Measurements from ENCODE around the gene MICAL2.

Gene MICAL2

DNA sequence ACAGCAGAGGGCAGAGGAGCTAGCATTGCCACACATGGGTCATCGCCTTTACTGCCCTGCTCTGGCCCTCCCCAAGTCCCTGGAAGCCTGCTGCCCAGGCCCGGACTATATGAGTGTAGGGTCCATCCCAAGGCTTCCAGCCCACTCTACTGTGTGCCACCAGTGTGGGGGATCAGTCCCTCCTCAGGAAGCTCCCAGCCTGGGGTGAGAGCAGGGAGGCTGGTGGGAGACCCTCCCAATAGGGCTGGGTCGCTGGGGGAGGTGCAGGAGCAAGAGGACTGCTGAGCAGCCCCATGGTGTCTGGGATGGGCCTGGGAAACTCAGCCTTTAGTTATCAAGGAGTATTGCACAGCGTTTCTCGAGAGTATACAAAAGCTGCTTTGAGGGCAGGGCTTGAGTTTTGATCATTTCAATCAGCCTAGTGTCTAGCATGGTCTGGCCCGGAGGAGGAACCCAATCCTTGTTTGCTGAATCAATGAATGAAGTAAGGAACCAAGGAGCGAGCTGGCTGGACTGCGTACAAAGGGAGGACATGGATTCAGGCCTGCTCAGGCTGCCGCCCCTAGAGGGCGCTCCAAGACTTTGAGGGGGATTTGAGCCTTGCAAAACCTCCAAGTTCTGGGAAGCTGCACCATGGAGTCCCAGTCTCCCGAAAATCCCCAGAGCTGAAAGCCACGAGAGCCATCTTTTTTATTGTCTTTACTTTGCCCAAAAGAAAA lies 178.0 kb downstream of the MICAL2 start:
- H3K79me2 ChIP-seq (ENCODE audit: control insufficient read depth, insufficient read depth, low read length, poor library complexity), result no peaks in the 10 kb centered on the region
- DNase-seq, result peak; percentile 88 to 97
- no peak overlapping the region for H3K23ac ChIP-seq (ENCODE audit: low read length)
- no peaks in the 10 kb centered on the region for H3K27me3 ChIP-seq (ENCODE audit: insufficient read depth, low read length)
- no CpG with 5 or more reads among the region's 12 CpGs for WGBS (ENCODE audit: extremely low coverage, insufficient coverage, insufficient read length)
- peak overlapping the region; percentile 72 for H3K27ac ChIP-seq (ENCODE audit: low read depth, low read length)
- H3K4ac ChIP-seq (ENCODE audit: low read depth, low read length), result peak overlapping the region; percentile 33
- peak overlapping the region; percentile 78 for H2BK12ac ChIP-seq (ENCODE audit: low read length)
- H3K14ac ChIP-seq (ENCODE audit: low read length), result peak overlapping the region; percentile 38
- peak overlapping the region; percentile 29 for H2AK5ac ChIP-seq (ENCODE audit: low read length)
- no peak overlapping the region for H3K4me2 ChIP-seq (ENCODE audit: low read length)
- H4K91ac ChIP-seq (ENCODE audit: low read depth, low read length), result peak overlapping the region; percentile 82
- H3K4me1 ChIP-seq (ENCODE audit: control insufficient read depth in 1 of 2, insufficient read depth in 2 of 2, low read length in 2 of 2), result peaks cover 21 to 22% of the 10 kb centered on the region in 2 experiments
- H3K9me3 ChIP-seq (ENCODE audit: insufficient read depth, low read depth, low read length), result no peaks in the 10 kb centered on the region
- H3K18ac ChIP-seq (ENCODE audit: low read length), result peak overlapping the region; percentile 47
- peak overlapping the region; percentile 0 for H2BK5ac ChIP-seq (ENCODE audit: low read depth, low read length, poor library complexity)
- H2AFZ ChIP-seq (ENCODE audit: insufficient read depth, low read length, poor library complexity), result no peak overlapping the region
- no peak overlapping the region for H3K9ac ChIP-seq (ENCODE audit: low read length)
- H3K4me3 ChIP-seq (ENCODE audit: low read depth, low read length), result no peak overlapping the region
- H4K12ac ChIP-seq (ENCODE audit: low read depth, low read length), result no peak overlapping the region
- H3K36me3 ChIP-seq (ENCODE audit: control insufficient read depth in 1 of 2, insufficient read depth in 2 of 2, low read length in 2 of 2), result no peaks in the 10 kb centered on the region
- peak overlapping the region; percentile 63 for H4K8ac ChIP-seq (ENCODE audit: low read depth, low read length)
- H3K79me1 ChIP-seq (ENCODE audit: low read length), result peaks cover 22% of the 10 kb centered on the region
- peak overlapping the region; percentile 42 for H2BK120ac ChIP-seq (ENCODE audit: insufficient read depth, low read length, poor library complexity)

- no peaks in the 10 kb centered on the region for H3K79me2 ChIP-seq (ENCODE audit: control insufficient read depth, insufficient read depth, low read length, poor library complexity)
- H3K18ac ChIP-seq (ENCODE audit: low read length), result no peak overlapping the region
- no peak overlapping the region for H3K4ac ChIP-seq (ENCODE audit: low read depth, low read length)
- peaks cover 0 to 4% of the 10 kb centered on the region in 2 experiments for H3K36me3 ChIP-seq (ENCODE audit: control insufficient read depth in 1 of 2, insufficient read depth in 2 of 2, low read length in 2 of 2)
- H2AFZ ChIP-seq (ENCODE audit: insufficient read depth, low read length, poor library complexity), result no peak overlapping the region
- WGBS (ENCODE audit: extremely low coverage, insufficient coverage, insufficient read length), result no CpG with 5 or more reads among the region's 14 CpGs
- H3K23ac ChIP-seq (ENCODE audit: low read length), result no peak overlapping the region
- no peak overlapping the region for H3K4me3 ChIP-seq (ENCODE audit: low read depth, low read length)
- no peak overlapping the region for H3K27ac ChIP-seq (ENCODE audit: low read depth, low read length)
- no peak overlapping the region for H2BK5ac ChIP-seq (ENCODE audit: low read depth, low read length, poor library complexity)
- H2BK120ac ChIP-seq (ENCODE audit: insufficient read depth, low read length, poor library complexity), result no peak overlapping the region
- no peak overlapping the region for H3K14ac ChIP-seq (ENCODE audit: low read length)
- H2BK12ac ChIP-seq (ENCODE audit: low read length), result no peak overlapping the region
- no peak overlapping the region for H4K8ac ChIP-seq (ENCODE audit: low read depth, low read length)
- H3K79me1 ChIP-seq (ENCODE audit: low read length), result peaks cover 22% of the 10 kb centered on the region
- H3K9ac ChIP-seq (ENCODE audit: low read length), result no peak overlapping the region
- DNase-seq, result no peak
- no peaks in the 10 kb centered on the region for H3K27me3 ChIP-seq (ENCODE audit: insufficient read depth, low read length)
- H3K4me2 ChIP-seq (ENCODE audit: low read length), result no peak overlapping the region
- no peak overlapping the region for H4K91ac ChIP-seq (ENCODE audit: low read depth, low read length)
- H2AK5ac ChIP-seq (ENCODE audit: low read length), result no peak overlapping the region
- H4K12ac ChIP-seq (ENCODE audit: low read depth, low read length), result no peak overlapping the region
- H3K4me1 ChIP-seq (ENCODE audit: control insufficient read depth in 1 of 2, insufficient read depth in 2 of 2, low read length in 2 of 2), result peaks cover 21 to 22% of the 10 kb centered on the region in 2 experiments
- H3K9me3 ChIP-seq (ENCODE audit: insufficient read depth, low read depth, low read length), result no peaks in the 10 kb centered on the region
Observed at GRCh38 chr11:12288931-12289666, 178.7 kb downstream of the MICAL2 start.

GRCh38 chr11:12289667-12290476 lies 179.5 kb downstream of the MICAL2 start:
- no peak overlapping the region for H3K23ac ChIP-seq (ENCODE audit: low read length)
- H3K79me2 ChIP-seq (ENCODE audit: control insufficient read depth, insufficient read depth, low read length, poor library complexity), result no peaks in the 10 kb centered on the region
- H3K36me3 ChIP-seq (ENCODE audit: control insufficient read depth in 1 of 2, insufficient read depth in 2 of 2, low read length in 2 of 2), result peaks cover 0 to 4% of the 10 kb centered on the region in 2 experiments
- H4K8ac ChIP-seq (ENCODE audit: low read depth, low read length), result no peak overlapping the region
- H3K4me1 ChIP-seq (ENCODE audit: control insufficient read depth in 1 of 2, insufficient read depth in 2 of 2, low read length in 2 of 2), result peaks cover 21 to 22% of the 10 kb centered on the region in 2 experiments
- no peaks in the 10 kb centered on the region for H3K9me3 ChIP-seq (ENCODE audit: insufficient read depth, low read depth, low read length)
- WGBS (ENCODE audit: extremely low coverage, insufficient coverage, insufficient read length), result no CpG with 5 or more reads among the region's 7 CpGs
- DNase-seq, result no peak
- no peak overlapping the region for H3K18ac ChIP-seq (ENCODE audit: low read length)
- no peak overlapping the region for H3K9ac ChIP-seq (ENCODE audit: low read length)
- no peak overlapping the region for H3K4ac ChIP-seq (ENCODE audit: low read depth, low read length)
- no peak overlapping the region for H2AFZ ChIP-seq (ENCODE audit: insufficient read depth, low read length, poor library complexity)
- no peak overlapping the region for H2AK5ac ChIP-seq (ENCODE audit: low read length)
- no peak overlapping the region for H4K12ac ChIP-seq (ENCODE audit: low read depth, low read length)
- no peak overlapping the region for H4K91ac ChIP-seq (ENCODE audit: low read depth, low read length)
- no peak overlapping the region for H2BK5ac ChIP-seq (ENCODE audit: low read depth, low read length, poor library complexity)
- H3K4me3 ChIP-seq (ENCODE audit: low read depth, low read length), result no peak overlapping the region
- peaks cover 22% of the 10 kb centered on the region for H3K79me1 ChIP-seq (ENCODE audit: low read length)
- no peak overlapping the region for H2BK12ac ChIP-seq (ENCODE audit: low read length)
- H2BK120ac ChIP-seq (ENCODE audit: insufficient read depth, low read length, poor library complexity), result no peak overlapping the region
- no peak overlapping the region for H3K14ac ChIP-seq (ENCODE audit: low read length)
- H3K27ac ChIP-seq (ENCODE audit: low read depth, low read length), result no peak overlapping the region
- no peak overlapping the region for H3K4me2 ChIP-seq (ENCODE audit: low read length)
- H3K27me3 ChIP-seq (ENCODE audit: insufficient read depth, low read length), result no peaks in the 10 kb centered on the region

GRCh38 chr11:12290477-12290922 lies 180.1 kb downstream of the MICAL2 start:
- no CpG with 5 or more reads among the region's 14 CpGs for WGBS (ENCODE audit: extremely low coverage, insufficient coverage, insufficient read length)
- Histone ChIP-seq H3K27ac (ENCODE audit: low read depth, low read length) (no peak overlapping the region), H3K23ac (ENCODE audit: low read length) (no peak overlapping the region), H2BK120ac (ENCODE audit: insufficient read depth, low read length, poor library complexity) (no peak overlapping the region), H3K4me2 (ENCODE audit: low read length) (no peak overlapping the region), H2BK5ac (ENCODE audit: low read depth, low read length, poor library complexity) (no peak overlapping the region), H3K79me1 (ENCODE audit: low read length) (peaks cover 22% of the 10 kb centered on the region), H2AK5ac (ENCODE audit: low read length) (no peak overlapping the region), H4K12ac (ENCODE audit: low read depth, low read length) (no peak overlapping the region), H3K36me3 (ENCODE audit: control insufficient read depth in 1 of 2, insufficient read depth in 2 of 2, low read length in 2 of 2) (peaks cover 0 to 4% of the 10 kb centered on the region in 2 experiments), H2BK12ac (ENCODE audit: low read length) (no peak overlapping the region), H3K4me1 (ENCODE audit: control insufficient read depth in 1 of 2, insufficient read depth in 2 of 2, low read length in 2 of 2) (peaks cover 20 to 21% of the 10 kb centered on the region in 2 experiments), H4K8ac (ENCODE audit: low read depth, low read length) (no peak overlapping the region), H3K27me3 (ENCODE audit: insufficient read depth, low read length) (no peaks in the 10 kb centered on the region), H3K9me3 (ENCODE audit: insufficient read depth, low read depth, low read length) (no peaks in the 10 kb centered on the region), H3K18ac (ENCODE audit: low read length) (no peak overlapping the region), H4K91ac (ENCODE audit: low read depth, low read length) (no peak overlapping the region), H2AFZ (ENCODE audit: insufficient read depth, low read length, poor library complexity) (no peak overlapping the region), H3K4ac (ENCODE audit: low read depth, low read length) (no peak overlapping the region), H3K14ac (ENCODE audit: low read length) (no peak overlapping the region), H3K79me2 (ENCODE audit: control insufficient read depth, insufficient read depth, low read length, poor library complexity) (no peaks in the 10 kb centered on the region), H3K9ac (ENCODE audit: low read length) (no peak overlapping the region), H3K4me3 (ENCODE audit: low read depth, low read length) (no peak overlapping the region)
- DNase-seq, result no peak

Measured in trophoblast cell (in vitro differentiated cells and primary cell).